Prostate gland (tissue), 2 donors: Measurements from ENCODE around the gene HGFAC. TPM values are rescaled to one million over a fixed set of nuclear protein-coding genes. Genes with fewer than 3 reads are reported as not detected.

Source experiments
- DNase-seq: peaks from one replicate; pipeline ENCODE4 v3.0.0-alpha.2; 2019; ENCODE audit warnings: low spot score
- H3K27ac ChIP-seq, 2 donors: fragments of 200-600 bp; sonication (generic); 2 replicates each; pipeline ENCODE4 v1.5.1; 2017 to 2019
- H3K27me3 ChIP-seq: fragments of 200-600 bp; sonication (generic); replicated peaks from 2 replicates; pipeline ENCODE4 v1.5.1; 2019; ENCODE audit not compliant: insufficient read depth
- H3K36me3 ChIP-seq, 2 donors: fragments of 200-600 bp; sonication (generic); 1 replicate in 1 of 2; 2 replicates in 1 of 2; pipeline versions ENCODE4 v1.5.1 to v1.8.1; 2017 to 2019
- H3K4me1 ChIP-seq: fragments of 200-600 bp; sonication (generic); replicated peaks from 2 replicates; pipeline ENCODE4 v1.5.1; 2019
- H3K4me3 ChIP-seq, 2 donors: fragments of 200-600 bp; sonication (generic); 2 replicates each; pipeline ENCODE4 v1.5.1; 2017 to 2019
- H3K9me3 ChIP-seq: fragments of 200-600 bp; sonication (generic); 2 replicates; pipeline ENCODE4 v1.5.1; 2017
- CTCF ChIP-seq, 4 experiments: fragments of 200-600 bp in 2 of 4; fragments of 450-650 bp in 2 of 4; sonication (generic) in 2 of 4; IDR thresholded peaks; 1 replicate in 3 of 4; 2 replicates in 1 of 4; pipeline ENCODE4 v1.5.1; 2016 to 2019; ENCODE audit warnings: antibody characterized with exemption in 4 of 4, mild to moderate bottlenecking in 2 of 4, moderate library complexity in 2 of 4
- POLR2A ChIP-seq: fragments of 450-650 bp; IDR thresholded peaks from one replicate; pipeline ENCODE4 v1.6.1; 2016; ENCODE audit warnings: antibody characterized with exemption, mild to moderate bottlenecking
- POLR2AphosphoS5 ChIP-seq: sonication (generic); formaldehyde crosslinking; IDR thresholded peaks from one replicate; pipeline ENCODE4 v1.6.1; 2017; ENCODE audit warnings: antibody characterized with exemption
- WGBS: methylation state at CpG from one replicate; pipeline ENCODE4 v1.1.5; 2018; 5-methylcytosine and 5-hydroxymethylcytosine counted together
- intact Hi-C: fragments of 100-400 bp; cut with DNase I; formaldehyde crosslinking; loops from one replicate; pipeline ENCODE4 v1.14.2; 2022
- total RNA-seq, 2 donors: library from RNA; depleted of rRNA; stranded (reverse); fragments of >200 nt; gene quantifications; one replicate each; pipeline ENCODE4 v1.1.0, GENCODE V29; 2016

The HGFAC gene
- total RNA-seq, 2 donors from 2014 or later: 0.27 to 1.9 TPM

DNA sequence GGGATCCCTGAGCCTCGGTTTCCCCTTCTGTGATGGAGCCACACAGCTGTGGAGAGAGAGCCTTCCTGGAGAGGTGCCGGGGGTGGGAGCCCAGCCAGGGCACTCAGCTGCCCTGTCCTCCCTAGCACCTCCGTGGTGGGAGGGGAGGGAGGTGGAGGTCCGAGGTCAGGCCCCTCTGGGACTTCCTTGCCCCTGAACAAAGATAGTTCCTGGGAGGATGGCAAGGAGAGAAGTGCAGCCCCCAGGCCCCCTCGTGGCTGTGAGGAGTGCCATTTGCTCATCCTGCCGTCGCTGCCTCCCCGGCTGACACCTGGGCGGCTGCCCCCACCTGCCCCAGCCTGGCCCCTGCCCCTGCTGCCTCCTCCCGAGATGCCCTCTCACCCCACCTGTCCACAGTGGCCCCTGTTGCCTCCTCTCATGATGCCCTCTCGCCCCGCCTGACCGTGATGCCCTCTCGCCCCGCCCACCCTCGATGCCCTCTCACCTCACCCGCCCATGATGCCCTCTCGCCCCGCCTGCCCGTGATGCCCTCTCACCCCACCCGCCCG, 34.0 kb downstream of the HGFAC start:
- 58% methylated on average over 21 of the region's 22 CpGs for WGBS
- no peaks in the 10 kb centered on the region for H3K36me3 ChIP-seq
- peaks cover 9% of the 10 kb centered on the region for H3K27me3 ChIP-seq
- no peaks in the 10 kb centered on the region for H3K9me3 ChIP-seq
- no peak overlapping the region for H3K27ac ChIP-seq
- no peak for DNase-seq
- intact Hi-C loops: no loop called here
- TF ChIP-seq CTCF (IDR thresholded peaks at IDR 0.05): no peak
- TF ChIP-seq POLR2AphosphoS5: no peak
- TF ChIP-seq POLR2A: no peak
- H3K4me3 ChIP-seq: no peak overlapping the region
- H3K4me1 ChIP-seq: no peaks in the 10 kb centered on the region

DNA sequence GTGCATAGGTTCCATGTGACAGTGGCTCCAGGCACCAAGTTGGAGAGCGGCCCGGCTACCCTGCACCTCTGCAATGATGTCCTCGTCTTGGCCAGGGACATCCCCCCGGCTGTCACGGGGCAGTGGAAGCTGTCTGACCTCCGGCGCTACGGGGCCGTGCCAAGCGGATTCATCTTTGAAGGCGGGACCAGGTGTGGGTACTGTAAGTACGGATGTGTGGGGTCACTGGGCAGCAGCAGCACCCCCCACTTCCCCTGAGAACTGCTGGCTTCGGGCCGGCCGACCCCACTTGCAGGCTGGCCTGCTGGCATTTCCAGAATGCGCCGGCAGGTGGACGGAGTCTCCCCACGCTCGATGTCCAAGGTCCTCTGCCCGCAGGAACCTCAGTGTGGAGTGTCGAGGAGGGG, 34.6 kb downstream of the HGFAC start:
- intact Hi-C loops: no loop called here
- Histone ChIP-seq H3K4me3 (no peak overlapping the region), H3K9me3 (no peaks in the 10 kb centered on the region), H3K27ac (no peak overlapping the region), H3K27me3 (peaks cover 9% of the 10 kb centered on the region), H3K4me1 (no peaks in the 10 kb centered on the region), H3K36me3 (no peaks in the 10 kb centered on the region)
- 85% methylated on average over 22 of the region's 22 CpGs for WGBS
- DNase-seq: no peak
- TF ChIP-seq POLR2A: no peak
- no peak for TF ChIP-seq POLR2AphosphoS5
- TF ChIP-seq CTCF (IDR thresholded peaks at IDR 0.05): no peak

GRCh38 chr4:3476936-3477749, 35.4 kb downstream of the HGFAC start:
- 84% methylated on average over 27 of the region's 27 CpGs for WGBS
- Histone ChIP-seq H3K36me3 (no peaks in the 10 kb centered on the region), H3K27ac (no peak overlapping the region), H3K27me3 (peaks cover 9% of the 10 kb centered on the region), H3K4me1 (no peaks in the 10 kb centered on the region), H3K9me3 (no peaks in the 10 kb centered on the region), H3K4me3 (no peak overlapping the region)
- no peak for DNase-seq
- no peak for TF ChIP-seq POLR2A
- no peak for TF ChIP-seq CTCF (IDR thresholded peaks at IDR 0.05)
- no peak for TF ChIP-seq POLR2AphosphoS5
- intact Hi-C loops: no loop called here

GRCh38 chr4:3477750-3478430, 36.1 kb downstream of the HGFAC start:
- DNase-seq: no peak
- intact Hi-C loops: no loop called here
- H3K4me1 ChIP-seq: no peaks in the 10 kb centered on the region
- H3K4me3 ChIP-seq: no peak overlapping the region
- no peaks in the 10 kb centered on the region for H3K36me3 ChIP-seq
- no peak overlapping the region for H3K27ac ChIP-seq
- no peaks in the 10 kb centered on the region for H3K9me3 ChIP-seq
- peaks cover 9% of the 10 kb centered on the region for H3K27me3 ChIP-seq
- 58% methylated on average over 21 of the region's 23 CpGs for WGBS
- no peak for TF ChIP-seq CTCF (IDR thresholded peaks at IDR 0.05)
- no peak for TF ChIP-seq POLR2AphosphoS5
- TF ChIP-seq POLR2A: no peak
